Thyroid gland (tissue), 4 donors: Measurements from ENCODE around the gene SPIN2B.

Experiments used
- CTCF ChIP-seq, 6 experiments: fragments of 200-600 bp in 3 of 6; fragments of 450-650 bp in 3 of 6; sonication (generic) in 3 of 6; IDR thresholded peaks; one replicate each; pipeline ENCODE4 v1.5.1; 2016 to 2019; ENCODE audit warnings: antibody characterized with exemption in 6 of 6, mild to moderate bottlenecking in 2 of 6, inconsistent platforms in 1 of 6, moderate library complexity in 1 of 6
- POLR2A ChIP-seq, 2 donors: fragments of 450-650 bp; IDR thresholded peaks; one replicate each; pipeline ENCODE4 v1.6.1; 2017; ENCODE audit warnings: antibody characterized with exemption in 2 of 2, mild to moderate bottlenecking in 2 of 2, moderate library complexity in 1 of 2

GRCh38 chrX:57083143-57083542, 38.2 kb downstream of the SPIN2B start:
- no peak for TF ChIP-seq CTCF (IDR thresholded peaks at IDR 0.05)
- no peak for TF ChIP-seq POLR2A (IDR thresholded peaks at IDR 0.05)
